ENCODE results near the gene VSIG10. TPM values are rescaled to one million over a fixed set of nuclear protein-coding genes. Genes with fewer than 3 reads are reported as not detected.
"Not testable (repeated sequence)": the region's sequence is repeated elsewhere in the genome, so short reads cannot be mapped to it uniquely, and the experiment has no call there.

VSIG10 gene
- total and polyA plus RNA-seq, 2 donors (not counting 1 experiment from before 2014, with no cell fraction given) = 9.1 to 31.7 TPM

DNA sequence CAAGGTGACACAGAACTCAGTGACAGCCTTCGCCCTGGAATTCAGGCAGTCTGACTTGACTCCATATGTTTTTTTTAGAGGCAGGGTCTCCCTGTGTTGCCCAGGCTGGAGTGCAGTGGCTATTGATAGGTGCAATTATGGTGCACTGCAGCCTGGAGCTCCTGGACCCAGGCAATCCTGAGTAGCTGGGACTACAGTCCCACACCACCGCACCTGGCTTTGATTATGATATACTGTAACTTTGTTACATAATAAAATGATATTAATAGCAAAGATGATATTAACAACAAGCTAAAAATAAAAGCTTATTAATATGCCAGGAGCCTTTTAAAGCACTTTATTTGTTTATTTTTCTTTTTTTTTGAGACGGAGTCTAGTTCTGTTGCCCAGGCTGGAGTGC, 9.8 kb downstream of the VSIG10 start:
- no peak for DNase-seq (ENCODE audit: low read depth in 2 of 2)
- TF ChIP-seq EZH2 (IDR thresholded peaks at IDR 0.05; ENCODE audit: low read length, missing control alignments) = no peak
- TF ChIP-seq, protein P1, sequence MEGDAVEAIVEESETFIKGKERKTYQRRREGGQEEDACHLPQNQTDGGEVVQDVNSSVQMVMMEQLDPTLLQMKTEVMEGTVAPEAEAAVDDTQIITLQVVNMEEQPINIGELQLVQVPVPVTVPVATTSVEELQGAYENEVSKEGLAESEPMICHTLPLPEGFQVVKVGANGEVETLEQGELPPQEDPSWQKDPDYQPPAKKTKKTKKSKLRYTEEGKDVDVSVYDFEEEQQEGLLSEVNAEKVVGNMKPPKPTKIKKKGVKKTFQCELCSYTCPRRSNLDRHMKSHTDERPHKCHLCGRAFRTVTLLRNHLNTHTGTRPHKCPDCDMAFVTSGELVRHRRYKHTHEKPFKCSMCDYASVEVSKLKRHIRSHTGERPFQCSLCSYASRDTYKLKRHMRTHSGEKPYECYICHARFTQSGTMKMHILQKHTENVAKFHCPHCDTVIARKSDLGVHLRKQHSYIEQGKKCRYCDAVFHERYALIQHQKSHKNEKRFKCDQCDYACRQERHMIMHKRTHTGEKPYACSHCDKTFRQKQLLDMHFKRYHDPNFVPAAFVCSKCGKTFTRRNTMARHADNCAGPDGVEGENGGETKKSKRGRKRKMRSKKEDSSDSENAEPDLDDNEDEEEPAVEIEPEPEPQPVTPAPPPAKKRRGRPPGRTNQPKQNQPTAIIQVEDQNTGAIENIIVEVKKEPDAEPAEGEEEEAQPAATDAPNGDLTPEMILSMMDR (conservative IDR thresholded peaks at IDR 0.05 in 1 of 2, IDR thresholded peaks at IDR 0.05 in 1 of 2; ENCODE audit: low read depth in 1 of 2, low read length in 2 of 2) = no peak
- H3K4me3 ChIP-seq (replicated peaks in 1 of 4; ENCODE audit: control extremely low read depth in 1 of 4, insufficient read depth in 1 of 4, low read depth in 3 of 4, low read length in 4 of 4) = no peak overlapping the region

DNA sequence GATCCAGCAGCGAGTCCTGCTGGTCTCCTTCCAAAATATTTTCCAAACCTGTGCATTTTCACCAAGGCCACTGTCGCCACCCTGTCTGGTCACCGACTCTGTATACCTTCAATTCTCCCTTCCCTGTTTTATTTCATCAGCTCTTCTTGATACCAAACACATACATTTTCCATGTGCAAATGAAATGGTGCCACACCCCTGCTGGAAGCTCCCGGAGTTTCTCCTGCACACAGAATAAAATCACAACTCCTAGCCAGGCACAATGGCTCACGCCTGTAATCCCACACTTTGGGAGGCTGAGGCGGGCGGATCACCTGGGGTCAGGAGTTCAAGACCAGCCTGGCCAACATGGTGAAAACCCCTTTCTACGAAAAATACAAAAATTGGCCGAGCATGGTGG, 14.0 kb downstream of the VSIG10 start:
- Histone ChIP-seq H2AFZ (ENCODE audit: low read length) (no peak overlapping the region), H3K79me2 (ENCODE audit: control insufficient read depth, insufficient read depth, low read length) (no peaks in the 10 kb centered on the region), H3K27ac (ENCODE audit: insufficient read depth, low read length) (no peak overlapping the region), H3K36me3 (ENCODE audit: control insufficient read depth, insufficient read depth, low read length) (no peaks in the 10 kb centered on the region), H3K9me3 (ENCODE audit: control insufficient read depth, insufficient read depth, low read depth, low read length) (no peaks in the 10 kb centered on the region), H3K9ac (ENCODE audit: insufficient read depth, low read length) (no peak overlapping the region), H3K4me3 (replicated peaks in 1 of 4; ENCODE audit: control extremely low read depth in 1 of 4, insufficient read depth in 1 of 4, low read depth in 3 of 4, low read length in 4 of 4) (no peak overlapping the region), H3K4me1 (ENCODE audit: control insufficient read depth, extremely low read depth, insufficient read depth, low read length) (no peaks in the 10 kb centered on the region), H3K27me3 (ENCODE audit: control insufficient read depth, insufficient read depth, low read length) (no peaks in the 10 kb centered on the region), H3K4me2 (ENCODE audit: extremely low read depth, insufficient read depth, low read length) (no peak overlapping the region), H4K20me1 (ENCODE audit: control insufficient read depth, extremely low read depth, insufficient read depth, low read length) (no peaks in the 10 kb centered on the region)
- DNase-seq (ENCODE audit: low read depth in 2 of 2) = no peak
- TF ChIP-seq, protein P1 (conservative IDR thresholded peaks at IDR 0.05 in 1 of 2, IDR thresholded peaks at IDR 0.05 in 1 of 2; ENCODE audit: low read depth in 1 of 2, low read length in 2 of 2) = no peak
- TF ChIP-seq EZH2 (IDR thresholded peaks at IDR 0.05; ENCODE audit: low read length, missing control alignments) = no peak

More for the DNA sequence above, 9.8 kb downstream of the VSIG10 start:
- Histone ChIP-seq H3K4me1 (ENCODE audit: control insufficient read depth, extremely low read depth, insufficient read depth, low read length) (no peaks in the 10 kb centered on the region), H3K27ac (ENCODE audit: insufficient read depth, low read length) (no peak overlapping the region), H3K9ac (ENCODE audit: insufficient read depth, low read length) (no peak overlapping the region), H3K79me2 (ENCODE audit: control insufficient read depth, insufficient read depth, low read length) (no peaks in the 10 kb centered on the region), H2AFZ (ENCODE audit: low read length) (no peak overlapping the region), H3K27me3 (ENCODE audit: control insufficient read depth, insufficient read depth, low read length) (no peaks in the 10 kb centered on the region), H4K20me1 (ENCODE audit: control insufficient read depth, extremely low read depth, insufficient read depth, low read length) (no peaks in the 10 kb centered on the region), H3K4me2 (ENCODE audit: extremely low read depth, insufficient read depth, low read length) (no peak overlapping the region), H3K9me3 (ENCODE audit: control insufficient read depth, insufficient read depth, low read depth, low read length) (no peaks in the 10 kb centered on the region), H3K36me3 (ENCODE audit: control insufficient read depth, insufficient read depth, low read length) (no peaks in the 10 kb centered on the region)

DNA sequence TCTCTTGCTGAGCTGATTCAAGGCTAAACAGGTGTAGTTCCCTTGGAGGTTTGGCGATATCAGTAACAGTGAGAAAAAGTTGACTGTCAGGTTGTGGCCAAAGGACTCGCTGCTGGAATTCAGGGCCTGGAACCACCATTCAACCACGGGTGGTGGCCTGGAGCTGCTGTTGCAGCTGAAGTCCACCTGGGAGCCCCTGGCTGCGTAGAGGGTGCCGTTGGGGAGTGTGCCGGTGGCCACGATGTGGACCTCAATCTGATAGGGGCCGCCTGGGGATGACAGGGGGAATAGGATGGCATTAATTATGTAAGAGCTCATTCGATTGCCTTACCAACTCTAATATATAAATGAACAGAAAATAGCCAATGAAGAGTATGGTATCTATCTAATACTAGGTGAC, 21.6 kb downstream of the VSIG10 start:
- H3K9ac ChIP-seq (ENCODE audit: insufficient read depth, low read length) = no peak overlapping the region
- no peak overlapping the region for H3K27ac ChIP-seq (ENCODE audit: insufficient read depth, low read length)
- no peak overlapping the region for H2AFZ ChIP-seq (ENCODE audit: low read length)
- peaks cover 2% of the 10 kb centered on the region for H3K36me3 ChIP-seq (ENCODE audit: control insufficient read depth, insufficient read depth, low read length)
- no peaks in the 10 kb centered on the region for H4K20me1 ChIP-seq (ENCODE audit: control insufficient read depth, extremely low read depth, insufficient read depth, low read length)
- no peak for TF ChIP-seq EZH2 (IDR thresholded peaks at IDR 0.05; ENCODE audit: low read length, missing control alignments)
- TF ChIP-seq, protein P1 (conservative IDR thresholded peaks at IDR 0.05 in 1 of 2, IDR thresholded peaks at IDR 0.05 in 1 of 2; ENCODE audit: low read depth in 1 of 2, low read length in 2 of 2) = no peak
- no peaks in the 10 kb centered on the region for H3K4me1 ChIP-seq (ENCODE audit: control insufficient read depth, extremely low read depth, insufficient read depth, low read length)
- no peaks in the 10 kb centered on the region for H3K9me3 ChIP-seq (ENCODE audit: control insufficient read depth, insufficient read depth, low read depth, low read length)
- H3K27me3 ChIP-seq (ENCODE audit: control insufficient read depth, insufficient read depth, low read length) = no peaks in the 10 kb centered on the region
- H3K4me3 ChIP-seq (replicated peaks in 1 of 4; ENCODE audit: control extremely low read depth in 1 of 4, insufficient read depth in 1 of 4, low read depth in 3 of 4, low read length in 4 of 4) = no peak overlapping the region
- H3K4me2 ChIP-seq (ENCODE audit: extremely low read depth, insufficient read depth, low read length) = no peak overlapping the region
- no peaks in the 10 kb centered on the region for H3K79me2 ChIP-seq (ENCODE audit: control insufficient read depth, insufficient read depth, low read length)
- no peak for DNase-seq (ENCODE audit: low read depth in 2 of 2)

DNA sequence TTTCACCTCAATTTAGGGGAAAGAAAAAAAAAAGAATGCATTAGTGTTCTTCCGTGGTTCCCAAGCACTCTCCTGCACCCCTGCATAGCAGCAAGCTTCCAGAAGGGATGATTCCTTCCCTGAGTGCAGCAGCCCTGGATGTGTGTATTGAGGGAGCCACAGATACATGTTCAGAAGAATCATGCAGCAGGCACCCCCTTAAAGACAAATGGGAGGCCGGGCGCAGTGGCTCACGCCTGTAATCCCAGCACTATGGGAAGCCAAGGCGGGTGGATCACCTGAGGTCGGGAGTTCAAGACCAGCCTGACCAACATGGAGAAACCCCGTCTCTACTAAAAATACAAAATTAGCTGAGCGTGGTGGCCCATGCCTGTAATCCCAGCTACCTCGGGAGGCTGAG, 22.3 kb downstream of the VSIG10 start:
- H3K27ac ChIP-seq (ENCODE audit: insufficient read depth, low read length); H3K4me2 ChIP-seq (ENCODE audit: extremely low read depth, insufficient read depth, low read length); H3K4me3 ChIP-seq (replicated peaks in 1 of 4; ENCODE audit: control extremely low read depth in 1 of 4, insufficient read depth in 1 of 4, low read depth in 3 of 4, low read length in 4 of 4); H2AFZ ChIP-seq (ENCODE audit: low read length); H3K79me2 ChIP-seq (ENCODE audit: control insufficient read depth, insufficient read depth, low read length); H3K4me1 ChIP-seq (ENCODE audit: control insufficient read depth, extremely low read depth, insufficient read depth, low read length); H4K20me1 ChIP-seq (ENCODE audit: control insufficient read depth, extremely low read depth, insufficient read depth, low read length); H3K9me3 ChIP-seq (ENCODE audit: control insufficient read depth, insufficient read depth, low read depth, low read length); H3K36me3 ChIP-seq (ENCODE audit: control insufficient read depth, insufficient read depth, low read length); H3K9ac ChIP-seq (ENCODE audit: insufficient read depth, low read length); DNase-seq (ENCODE audit: low read depth in 2 of 2); H3K27me3 ChIP-seq (ENCODE audit: control insufficient read depth, insufficient read depth, low read length): not testable (repeated sequence)
